Measurements from ENCODE around the gene WDR64. TPM values are rescaled to one million over a fixed set of nuclear protein-coding genes. Genes with fewer than 3 reads are reported as not detected.
"Not testable (repeated sequence)": the region's sequence is repeated elsewhere in the genome, so short reads cannot be mapped to it uniquely, and the experiment has no call there.

Gene WDR64
- total RNA-seq, 1 donor from 2014 or later, result not detected

- Histone ChIP-seq H3K9me3 (replicated peaks) (no peaks in the 10 kb centered on the region), H3K27ac (replicated peaks) (no peak overlapping the region), H3K4me3 (no peak overlapping the region), H3K36me3 (no peaks in the 10 kb centered on the region), H3K27me3 (ENCODE audit: low read depth) (no peaks in the 10 kb centered on the region), H3K4me1 (no peaks in the 10 kb centered on the region)
- no peak for TF ChIP-seq CTCF (IDR thresholded peaks at IDR 0.05; ENCODE audit: borderline replicate concordance)
- DNase-seq, result no peak
- intact Hi-C loops (cut with micrococcal nuclease), result no loop called here
These were observed 135.6 kb downstream of the WDR64 start for GRCh38 chr1:241787691-241788090.

GRCh38 chr1:241789061-241789460 is 137.0 kb downstream of the WDR64 start:
- Histone ChIP-seq H3K9me3 (replicated peaks) (no peaks in the 10 kb centered on the region), H3K27me3 (ENCODE audit: low read depth) (no peaks in the 10 kb centered on the region), H3K27ac (replicated peaks) (no peak overlapping the region), H3K4me3 (no peak overlapping the region), H3K36me3 (no peaks in the 10 kb centered on the region), H3K4me1 (no peaks in the 10 kb centered on the region)
- no peak for TF ChIP-seq CTCF (IDR thresholded peaks at IDR 0.05; ENCODE audit: borderline replicate concordance)
- DNase-seq, result no peak
- intact Hi-C loops (cut with micrococcal nuclease), result no loop called here

- Histone ChIP-seq H3K4me1 (no peaks in the 10 kb centered on the region), H3K27ac (replicated peaks) (no peak overlapping the region), H3K36me3 (no peaks in the 10 kb centered on the region), H3K9me3 (replicated peaks) (no peaks in the 10 kb centered on the region), H3K4me3 (no peak overlapping the region), H3K27me3 (ENCODE audit: low read depth) (peaks cover 10% of the 10 kb centered on the region)
- intact Hi-C loops (cut with micrococcal nuclease), result no loop called here
- no peak for TF ChIP-seq CTCF (IDR thresholded peaks at IDR 0.05; ENCODE audit: borderline replicate concordance)
- no peak for DNase-seq
These were observed 147.3 kb downstream of the WDR64 start for GRCh38 chr1:241799416-241799815.

- intact Hi-C loops (cut with micrococcal nuclease), result no loop called here
- no peak for DNase-seq
- H3K9me3 ChIP-seq (replicated peaks), result no peaks in the 10 kb centered on the region
- H3K36me3 ChIP-seq, result no peaks in the 10 kb centered on the region
- H3K27me3 ChIP-seq (ENCODE audit: low read depth), result peaks cover 10% of the 10 kb centered on the region
- H3K4me1 ChIP-seq, result no peaks in the 10 kb centered on the region
- no peak overlapping the region for H3K4me3 ChIP-seq
- no peak for TF ChIP-seq CTCF (IDR thresholded peaks at IDR 0.05; ENCODE audit: borderline replicate concordance)
- H3K27ac ChIP-seq (replicated peaks), result no peak overlapping the region
These were observed 148.6 kb downstream of the WDR64 start for GRCh38 chr1:241800640-241801039.

- Histone ChIP-seq H3K36me3 (no peaks in the 10 kb centered on the region), H3K4me1 (no peaks in the 10 kb centered on the region), H3K4me3 (no peak overlapping the region), H3K9me3 (replicated peaks) (no peaks in the 10 kb centered on the region), H3K27ac (replicated peaks) (no peak overlapping the region), H3K27me3 (ENCODE audit: low read depth) (peaks cover 10% of the 10 kb centered on the region)
- TF ChIP-seq CTCF (IDR thresholded peaks at IDR 0.05; ENCODE audit: borderline replicate concordance), result no peak
- intact Hi-C loops (cut with micrococcal nuclease), result no loop called here
- no peak for DNase-seq
These were observed 150.8 kb downstream of the WDR64 start for GRCh38 chr1:241802863-241803262.

GRCh38 chr1:241804706-241805105 is 152.6 kb downstream of the WDR64 start:
- H3K27me3 ChIP-seq (ENCODE audit: low read depth), result peaks cover 10% of the 10 kb centered on the region
- DNase-seq; H3K9me3 ChIP-seq (replicated peaks); H3K27ac ChIP-seq (replicated peaks); H3K36me3 ChIP-seq; intact Hi-C loops (cut with micrococcal nuclease); H3K4me3 ChIP-seq; H3K4me1 ChIP-seq: not testable (repeated sequence)
